K562 (cell line): ENCODE results near the gene GULP1. TPM values are rescaled to one million over a fixed set of nuclear protein-coding genes. Genes with fewer than 3 reads are reported as not detected.

ENCODE experiments used
- ATAC-seq: fragments of 200-7000 bp; cut with Tn5 transposase; 3 replicates; pipeline ENCODE4 v1.9.1; 2020; ENCODE audit warnings: moderate library complexity
- BruUV-seq: library from RNA; stranded (reverse); fragments of 400-500 nt; replicated peaks from 2 replicates; lab custom pipeline; 2021; lab: Mats Ljungman, UMichigan
- CTCF ChIA-PET: fragments of 300-600 bp; formaldehyde crosslinking; extraction: SDS; loops from one replicate; lab custom pipeline; 2021; ENCODE audit warnings: low intra/inter-chr PET ratio; lab: Yijun Ruan, JAX
- POLR2A ChIA-PET: fragments of 300-600, 350-650 bp; sonication (Branson Sonifier 250); formaldehyde crosslinking; extraction: SDS; loops from one replicate; lab custom pipeline; 2021; ENCODE audit warnings: antibody characterized with exemption, inconsistent platforms; lab: Yijun Ruan, JAX
- DNase-seq, 4 experiments: peaks; one replicate each; pipeline versions ENCODE4 v3.0.0 to v3.0.0-alpha.2; 2011 to 2018; ENCODE audit warnings: low spot score in 3 of 4, mixed read lengths in 3 of 4; ENCODE audit errors: extremely low read depth in 1 of 4
- FAIRE-seq: peaks from 2 replicates; lab custom pipeline; 2011; peaks lifted over from hg19 to GRCh38; lab: Jason Lieb, UNC
- H2AFZ ChIP-seq: 2 replicates; pipeline ENCODE4 v1.6.0; 2011; ENCODE audit warnings: low read depth, low read length, control low read depth, inconsistent platforms
- H3K27ac ChIP-seq: fragments of 200-600 bp; 3 replicates; pipeline ENCODE4 v1.8.0; 2011; ENCODE audit warnings: low read depth, mild to moderate bottlenecking, control low read depth, inconsistent platforms, low read length, moderate library complexity, mixed read lengths; ENCODE audit errors: extremely low read depth
- H3K27me3 ChIP-seq, 2 experiments: fragments of 300-600 bp in 1 of 2; 2 replicates in 1 of 2; 3 replicates in 1 of 2; pipeline versions ENCODE4 v1.6.0 to v1.8.0; 2011; ENCODE audit warnings: inconsistent platforms in 2 of 2, low read length in 2 of 2, mild to moderate bottlenecking in 1 of 2, mixed read lengths in 1 of 2, moderate library complexity in 1 of 2; ENCODE audit not compliant: control insufficient read depth in 2 of 2, insufficient read depth in 2 of 2
- H3K36me3 ChIP-seq: fragments of 300-600 bp; 3 replicates; pipeline ENCODE4 v1.8.0; 2011; ENCODE audit warnings: mild to moderate bottlenecking, low read length, inconsistent platforms; ENCODE audit not compliant: control insufficient read depth, insufficient read depth
- H3K4me1 ChIP-seq, 2 experiments: fragments of 200-600 bp in 1 of 2; replicated peaks in 1 of 2; 2 replicates in 1 of 2; 3 replicates in 1 of 2; pipeline versions ENCODE4 v1.5.1 to v1.8.0; 2011; ENCODE audit warnings: inconsistent platforms in 2 of 2, low read length in 2 of 2, mild to moderate bottlenecking in 1 of 2, mixed read lengths in 1 of 2, moderate library complexity in 1 of 2; ENCODE audit not compliant: control insufficient read depth in 2 of 2, insufficient read depth in 2 of 2
- H3K4me2 ChIP-seq: 2 replicates; pipeline ENCODE4 v1.6.1; 2011; ENCODE audit warnings: low read length, control low read depth, inconsistent platforms, mixed read lengths; ENCODE audit not compliant: insufficient read depth
- H3K4me3 ChIP-seq: fragments of 200-600 bp; sonication (generic), shearing (Covaris generic); 2 replicates; pipeline ENCODE4 v1.5.1; 2016; ENCODE audit warnings: control low read depth, inconsistent platforms
- H3K79me2 ChIP-seq: fragments of 200-600 bp; 3 replicates; pipeline ENCODE4 v1.8.0; 2011; ENCODE audit warnings: low read length, inconsistent platforms; ENCODE audit not compliant: control insufficient read depth, insufficient read depth
- H3K9ac ChIP-seq, 2 experiments: 2 replicates each; pipeline versions ENCODE4 v1.6.0 to v1.6.1; 2011; ENCODE audit warnings: low read depth in 2 of 2, low read length in 2 of 2, control low read depth in 1 of 2, inconsistent platforms in 1 of 2, mild to moderate bottlenecking in 1 of 2, mixed read lengths in 1 of 2; ENCODE audit not compliant: insufficient read depth in 1 of 2
- H3K9me1 ChIP-seq: one replicate; pipeline ENCODE4 v1.6.0; 2011; ENCODE audit warnings: inconsistent platforms, mild to moderate bottlenecking, low read length, moderate library complexity; ENCODE audit not compliant: control insufficient read depth, insufficient read depth
- H3K9me3 ChIP-seq: replicated peaks from 2 replicates; pipeline ENCODE4 v1.5.1; 2011; ENCODE audit warnings: low read depth, low read length, inconsistent platforms; ENCODE audit not compliant: control insufficient read depth, insufficient read depth
- H4K20me1 ChIP-seq: replicated peaks from 2 replicates; pipeline ENCODE4 v1.6.1; 2011; ENCODE audit warnings: low read length, inconsistent platforms, mixed read lengths; ENCODE audit not compliant: control insufficient read depth, insufficient read depth
- SIN3B ChIP-seq: fragments of 450-650 bp; IDR thresholded peaks from 2 replicates; pipeline ENCODE4 v1.6.1; 2017; ENCODE audit warnings: low read depth, mild to moderate bottlenecking, moderate library complexity
- WGBS: fragments of 100-300 bp; shearing (Covaris generic); methylation state at CpG from one replicate; pipeline ENCODE4 v1.1.6; 2016; ENCODE audit warnings: low coverage, mixed read lengths; ENCODE audit not compliant: insufficient coverage; ENCODE audit errors: missing lambda C conversion rate; 5-methylcytosine and 5-hydroxymethylcytosine counted together
- in situ Hi-C: fragments of 300-500 bp; cut with MboI; formaldehyde crosslinking; loops from 4 replicates; pipeline ENCODE4 v1.15.0; 2018; ENCODE audit warnings: inconsistent platforms, mixed read lengths
- intact Hi-C: fragments of 100-400 bp; cut with micrococcal nuclease; formaldehyde crosslinking; loops from 2 replicates; pipeline ENCODE4 v1.14.2; 2022
- polyA plus RNA-seq, 8 experiments: library from polyadenylated mRNA; depleted of rRNA in 4 of 8; stranded (reverse) in 5 of 8; unstranded in 3 of 8; fragments of >200 nt; fragmentation: Nextera tagmentation in 2 of 8; fragmentation: Illumina TruSeq in 1 of 8; extraction: Ambion mirVana in 2 of 8; extraction: Trizol in 1 of 8; gene quantifications; 2 replicates each; pipeline versions ENCODE4 v1.2.1 to v1.2.3, GENCODE V29; 2011 to 2014; ENCODE audit warnings: inconsistent platforms in 1 of 8, missing spikeins in 1 of 8
- total RNA-seq, 7 experiments: library from RNA; depleted of rRNA in 6 of 7; stranded (reverse); fragments of >200 nt in 6 of 7; fragmentation: Illumina TruSeq in 2 of 7; extraction: Trizol in 2 of 7; gene quantifications; 2 replicates each; pipeline versions ENCODE4 v1.2.1 to v1.2.3, GENCODE V29; 2011 to 2021; ENCODE audit warnings: low replicate concordance in 1 of 7
- TF ChIP-seq, protein P1 (sequence below), 2 experiments: fragments of 200-800 bp in 1 of 2; sonication (Bioruptor generic) in 1 of 2; sonication (generic) in 1 of 2; formaldehyde crosslinking in 1 of 2; IDR thresholded peaks in 1 of 2; conservative IDR thresholded peaks in 1 of 2; 2 replicates each; pipeline versions ENCODE4 v1.5.0 to v1.6.1; 2016 to 2020; ENCODE audit warnings: missing compliant biosample characterization in 1 of 2, missing genetic modification characterization in 1 of 2, missing genetic modification reagents in 1 of 2

Gene GULP1
- total and polyA plus RNA-seq, 9 of the 15 experiments (the other 6 are each of a cell fraction or from before 2014, with no cell fraction given) = 8.5 to 25.3 (median 19.5) TPM

DNA sequence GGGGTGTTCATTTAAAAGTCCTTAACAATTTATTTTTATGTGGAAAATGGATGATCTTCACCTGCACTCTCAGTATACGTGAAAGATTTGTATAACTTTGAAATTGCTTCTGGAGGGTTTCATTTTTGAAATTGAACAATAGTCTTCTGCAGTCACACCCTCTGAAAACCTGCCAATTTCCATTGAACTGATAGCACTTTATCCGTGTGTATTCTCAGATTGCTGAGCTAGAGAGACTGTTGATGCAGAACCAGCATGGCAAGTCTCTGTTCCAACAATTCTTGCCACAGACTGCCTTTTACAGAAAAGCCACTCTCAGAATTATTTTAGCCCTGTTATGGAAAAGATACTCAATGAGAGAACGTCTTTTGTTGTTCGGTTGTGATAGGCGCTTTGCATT, 6.6 kb upstream of the GULP1 start:
- 14% methylated on average over 5 of the region's 5 CpGs for WGBS
- H3K9me1 ChIP-seq = no peaks in the 10 kb centered on the region
- in situ Hi-C loops = no loop called here
- no peaks in the 10 kb centered on the region for H4K20me1 ChIP-seq
- no peaks in the 10 kb centered on the region for H3K27me3 ChIP-seq
- peak; percentile 52 for ATAC-seq
- intact Hi-C loops = no loop called here
- POLR2A ChIA-PET = interaction anchor here (1.3 kb wide), 1 partner anchor 74 kb away, joined by 5 read pairs; no protein-coding TSS in a partner anchor
- H3K36me3 ChIP-seq = peaks cover 18% of the 10 kb centered on the region
- H3K9ac ChIP-seq = peak overlapping the region in 1 of 2 experiments; percentile 66; a peak in 2 of 4 replicates
- H3K4me2 ChIP-seq = peak overlapping the region; percentile 67
- H3K79me2 ChIP-seq = peaks cover 74% of the 10 kb centered on the region
- H3K4me1 ChIP-seq = no peaks in the 10 kb centered on the region; a peak in 2 of 5 replicates
- no peak for FAIRE-seq
- DNase-seq = no peak
- H3K4me3 ChIP-seq = peak overlapping the region; percentile 47; the same call in 1 of the 2 replicates
- H3K9me3 ChIP-seq = no peaks in the 10 kb centered on the region
- no TSS peak for BruUV-seq
- H2AFZ ChIP-seq = no peak overlapping the region
- TF ChIP-seq, protein P1, sequence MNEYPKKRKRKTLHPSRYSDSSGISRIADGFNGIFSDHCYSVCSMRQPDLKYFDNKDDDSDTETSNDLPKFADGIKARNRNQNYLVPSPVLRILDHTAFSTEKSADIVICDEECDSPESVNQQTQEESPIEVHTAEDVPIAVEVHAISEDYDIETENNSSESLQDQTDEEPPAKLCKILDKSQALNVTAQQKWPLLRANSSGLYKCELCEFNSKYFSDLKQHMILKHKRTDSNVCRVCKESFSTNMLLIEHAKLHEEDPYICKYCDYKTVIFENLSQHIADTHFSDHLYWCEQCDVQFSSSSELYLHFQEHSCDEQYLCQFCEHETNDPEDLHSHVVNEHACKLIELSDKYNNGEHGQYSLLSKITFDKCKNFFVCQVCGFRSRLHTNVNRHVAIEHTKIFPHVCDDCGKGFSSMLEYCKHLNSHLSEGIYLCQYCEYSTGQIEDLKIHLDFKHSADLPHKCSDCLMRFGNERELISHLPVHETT (CRISPR knock-in tag; conservative IDR thresholded peaks at IDR 0.05 in 1 of 2, IDR thresholded peaks at IDR 0.05 in 1 of 2) = 0 out of 4 replicates have a peak, but pooled peaks of 1 of the 2 experiments have one; percentile 14
- TF ChIP-seq SIN3B = no peak
- CTCF ChIA-PET = no interaction called here
- peak overlapping the region; percentile 72; the same call in 2 of the 3 replicates for H3K27ac ChIP-seq
